Hindlimb muscle (tissue), 1 donor: Measurements from ENCODE around the gene RPS23. TPM values are rescaled to one million over a fixed set of nuclear protein-coding genes. Genes with fewer than 3 reads are reported as not detected.

ENCODE experiments used
- DNase-seq: peaks from one replicate; pipeline ENCODE4 v3.0.0-alpha.2; 2013
- polyA plus RNA-seq: library from polyadenylated mRNA; unstranded; fragments of 120-200 nt; gene quantifications from one replicate; pipeline ENCODE4 v1.2.1, GENCODE V29; 2013; ENCODE audit not compliant: insufficient read length

RPS23 gene
- polyA plus RNA-seq, 1 donor = 3,062 TPM

GRCh38 chr5:82244151-82244550 lies 34.0 kb downstream of the RPS23 start:
- no peak for DNase-seq

DNA sequence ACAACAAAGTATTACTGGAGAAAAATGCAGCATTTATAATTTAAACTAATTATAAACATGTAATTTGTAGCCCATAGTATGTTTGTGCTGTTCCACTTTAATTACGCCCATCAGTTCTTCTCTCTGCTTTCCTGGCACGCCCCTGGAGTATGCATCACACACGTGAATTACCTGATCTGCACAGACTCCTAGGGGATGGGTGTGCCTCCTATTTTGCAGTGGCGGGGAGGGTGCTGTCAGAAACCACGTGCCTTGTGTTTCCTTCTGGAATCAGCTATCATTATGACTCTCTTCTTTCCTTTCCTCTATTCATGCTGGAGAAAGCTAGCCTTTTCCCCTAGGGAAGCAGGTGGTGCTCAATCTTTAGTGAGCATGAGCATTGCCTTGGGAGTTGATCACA lies 43.3 kb downstream of the RPS23 start:
- DNase-seq = no peak

DNA sequence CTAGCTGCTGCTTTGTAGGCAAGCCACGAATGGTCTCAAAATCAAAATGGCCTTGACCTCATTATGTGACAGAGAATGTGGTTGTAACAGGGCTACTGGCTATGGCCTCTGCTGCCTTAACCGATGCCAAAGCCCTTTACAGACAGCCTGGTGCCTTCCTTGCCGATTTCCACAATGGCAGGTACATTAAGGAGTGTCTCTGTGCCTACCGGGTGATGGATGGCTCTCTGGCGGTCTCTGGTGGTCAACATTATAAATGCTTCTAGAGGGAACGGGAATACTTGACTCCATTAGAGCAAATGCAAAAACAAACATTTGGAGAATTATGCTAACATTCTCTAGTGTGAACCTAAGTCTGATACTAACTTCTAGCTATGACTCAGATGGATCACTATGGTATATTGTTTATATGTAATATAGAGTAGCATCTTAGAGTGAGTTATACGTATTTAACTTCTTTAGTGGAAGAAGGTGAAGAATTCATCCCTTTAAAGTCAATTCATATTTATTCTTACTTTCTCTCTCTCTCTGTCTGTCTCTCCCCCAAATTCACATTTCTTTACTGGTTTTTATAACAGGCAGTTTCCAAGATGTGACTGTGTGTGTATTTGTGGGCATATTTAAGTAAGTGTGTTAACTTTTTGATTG lies 52.5 kb downstream of the RPS23 start:
- peak; percentile 50 for DNase-seq
